Activated T-cell treated with anti-CD3 and anti-CD28 coated beads for 1 hour (primary cell): Measurements from ENCODE around the gene CD36.

ENCODE experiments used
- DNase-seq: peaks from one replicate; pipeline ENCODE4 v3.0.0-alpha.2; 2020; ENCODE audit warnings: low read depth

CD36 gene

GRCh38 chr7:80624763-80625162, 13.7 kb upstream of the CD36 start:
- DNase-seq: no peak

- no peak for DNase-seq
Measured at GRCh38 chr7:80629023-80629422, 9.4 kb upstream of the CD36 start.

GRCh38 chr7:80630608-80631405, 7.6 kb upstream of the CD36 start:
- no peak for DNase-seq

GRCh38 chr7:80631421-80631820, 7.0 kb upstream of the CD36 start:
- DNase-seq: no peak

- DNase-seq: no peak
Measured at GRCh38 chr7:80632139-80632538, 6.3 kb upstream of the CD36 start.

- no peak for DNase-seq
Measured at GRCh38 chr7:80632819-80633218, 5.6 kb upstream of the CD36 start.

GRCh38 chr7:80634505-80634904, 3.9 kb upstream of the CD36 start:
- no peak for DNase-seq

GRCh38 chr7:80635533-80635932, 2.9 kb upstream of the CD36 start:
- DNase-seq: no peak

GRCh38 chr7:80635998-80636397, 2.4 kb upstream of the CD36 start:
- no peak for DNase-seq

GRCh38 chr7:80636709-80637108, 1.7 kb upstream of the CD36 start:
- no peak for DNase-seq

- DNase-seq: no peak
Measured at GRCh38 chr7:80637454-80637853, 988 bp upstream of the CD36 start.

- DNase-seq: no peak
Measured at GRCh38 chr7:80639011-80639410, 569 bp downstream of the CD36 start.

- no peak for DNase-seq
Measured at GRCh38 chr7:80640846-80641245, 2.4 kb downstream of the CD36 start.

- no peak for DNase-seq
Measured at GRCh38 chr7:80641548-80641947, 3.1 kb downstream of the CD36 start.

- DNase-seq: no peak
Measured at GRCh38 chr7:80642871-80643270, 4.4 kb downstream of the CD36 start.

GRCh38 chr7:80643336-80643915, 5.0 kb downstream of the CD36 start:
- no peak for DNase-seq

- DNase-seq: no peak
Measured at GRCh38 chr7:80644054-80644453, 5.6 kb downstream of the CD36 start.

GRCh38 chr7:80646083-80646865, 7.8 kb downstream of the CD36 start:
- no peak for DNase-seq

GRCh38 chr7:80647436-80647835, 9.0 kb downstream of the CD36 start:
- no peak for DNase-seq

- no peak for DNase-seq
Measured at GRCh38 chr7:80648031-80648600, 9.7 kb downstream of the CD36 start.

- DNase-seq: no peak
Measured at GRCh38 chr7:80649011-80649410, 10.6 kb downstream of the CD36 start.

- DNase-seq: no peak
Measured at GRCh38 chr7:80650030-80650429, 11.6 kb downstream of the CD36 start.

- no peak for DNase-seq
Measured at GRCh38 chr7:80651471-80651870, 13.0 kb downstream of the CD36 start.
